HG03378 (cell line): ENCODE results near the gene MED13L.
"Not testable (repeated sequence)": the region's sequence is repeated elsewhere in the genome, so short reads cannot be mapped to it uniquely, and the experiment has no call there.

Experiments
- ATAC-seq: cut with Tn5 transposase; IDR thresholded peaks from one replicate; pipeline ENCODE4 v1.9.1; 2021; ENCODE audit warnings: mild to moderate bottlenecking, moderate library complexity; ENCODE audit not compliant: unreplicated experiment

MED13L gene

GRCh38 chr12:116136340-116136739 lies 141.2 kb downstream of the MED13L start:
- ATAC-seq, result no peak

- no peak for ATAC-seq
Measured at GRCh38 chr12:116135209-116135930, 142.1 kb downstream of the MED13L start.

GRCh38 chr12:116133636-116134214 lies 143.8 kb downstream of the MED13L start:
- no peak for ATAC-seq

- no peak for ATAC-seq
Measured at GRCh38 chr12:116133149-116133548, 144.3 kb downstream of the MED13L start.

GRCh38 chr12:116131987-116132386 lies 145.5 kb downstream of the MED13L start:
- not testable (repeated sequence) for ATAC-seq

- ATAC-seq, result no peak
Measured at GRCh38 chr12:116131176-116131575, 146.3 kb downstream of the MED13L start.

GRCh38 chr12:116130431-116130830 lies 147.1 kb downstream of the MED13L start:
- no peak for ATAC-seq

GRCh38 chr12:116128779-116129178 lies 148.7 kb downstream of the MED13L start:
- no peak for ATAC-seq

GRCh38 chr12:116127859-116128258 lies 149.6 kb downstream of the MED13L start:
- no peak for ATAC-seq

- ATAC-seq, result no peak
Measured at GRCh38 chr12:116126610-116127009, 150.9 kb downstream of the MED13L start.

GRCh38 chr12:116125956-116126566 lies 151.4 kb downstream of the MED13L start:
- ATAC-seq, result no peak

GRCh38 chr12:116125084-116125483 lies 152.4 kb downstream of the MED13L start:
- no peak for ATAC-seq

GRCh38 chr12:116123451-116124258 lies 153.8 kb downstream of the MED13L start:
- ATAC-seq, result peak; percentile 80

GRCh38 chr12:116122628-116123027 lies 154.9 kb downstream of the MED13L start:
- no peak for ATAC-seq

- ATAC-seq, result no peak
Measured at GRCh38 chr12:116121453-116121871, 156.0 kb downstream of the MED13L start.

GRCh38 chr12:116116650-116117424 lies 160.7 kb downstream of the MED13L start:
- no peak for ATAC-seq

GRCh38 chr12:116113398-116114130 lies 163.9 kb downstream of the MED13L start:
- no peak for ATAC-seq

GRCh38 chr12:116106870-116107269 lies 170.6 kb downstream of the MED13L start:
- no peak for ATAC-seq

- ATAC-seq, result no peak
Measured at GRCh38 chr12:116104167-116104767, 173.2 kb downstream of the MED13L start.
